T-helper 2 cell treated with Interferon-gamma antibody and Interleukin-4, amounts not matched to agents 100 ng/mL and 5 ng/mL, for 36 hours (primary cell): ENCODE data around the gene GJD2. TPM values are rescaled to one million over a fixed set of nuclear protein-coding genes. Genes with fewer than 3 reads are reported as not detected.

ENCODE experiments used
- intact Hi-C: fragments of 100-400 bp; cut with micrococcal nuclease; formaldehyde crosslinking; loops from one replicate; pipeline ENCODE4 v1.15.1; 2023
- total RNA-seq: library from RNA; stranded (reverse); gene quantifications from 2 replicates; pipeline ENCODE4 v1.2.3, GENCODE V29; 2022

Gene GJD2
- total RNA-seq: not detected in 2 replicates

DNA sequence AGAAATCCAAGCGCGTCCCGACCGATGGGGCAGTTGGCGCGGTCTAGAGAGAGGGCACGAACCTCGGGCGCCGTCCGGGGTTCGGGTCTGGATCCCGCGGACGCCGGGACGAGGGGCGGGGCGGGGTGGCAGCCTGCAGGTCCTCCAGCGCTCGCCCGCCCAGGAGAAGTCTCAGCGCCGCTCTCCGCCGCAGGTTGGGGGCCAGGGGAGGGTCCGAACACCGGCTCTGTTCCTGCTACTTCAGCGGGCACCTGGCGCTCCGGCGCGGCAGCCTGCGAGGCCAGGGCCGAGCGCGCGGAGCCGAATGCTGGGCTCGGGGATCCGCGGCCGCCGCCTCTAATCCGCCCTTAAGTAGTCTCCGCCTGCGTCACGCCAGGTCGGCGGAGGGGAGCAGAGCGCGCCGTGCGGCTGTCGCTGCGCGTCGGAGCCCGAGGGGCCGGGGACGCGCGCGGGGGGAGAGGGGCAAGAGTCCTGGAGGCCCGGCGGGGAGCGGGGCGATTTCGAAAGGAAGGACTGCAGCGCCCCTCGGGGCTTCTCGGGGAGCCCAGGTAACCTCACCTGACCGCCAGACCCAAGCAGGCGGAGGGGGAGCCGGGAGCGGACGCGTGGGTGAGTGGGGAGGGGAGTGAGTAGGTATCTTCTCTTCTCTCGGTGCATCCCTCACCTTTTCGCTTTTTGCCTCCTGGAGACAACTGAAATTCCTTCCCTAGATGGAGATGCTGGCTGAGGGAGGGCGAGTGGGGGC is at the start of gene GJD2:
Gene GJD2 (minus strand): TSS at position 325 of the 745 bp plus-strand sequence. CDS start 510 bp downstream, outside the sequence.
- intact Hi-C loops: no loop called here

DNA sequence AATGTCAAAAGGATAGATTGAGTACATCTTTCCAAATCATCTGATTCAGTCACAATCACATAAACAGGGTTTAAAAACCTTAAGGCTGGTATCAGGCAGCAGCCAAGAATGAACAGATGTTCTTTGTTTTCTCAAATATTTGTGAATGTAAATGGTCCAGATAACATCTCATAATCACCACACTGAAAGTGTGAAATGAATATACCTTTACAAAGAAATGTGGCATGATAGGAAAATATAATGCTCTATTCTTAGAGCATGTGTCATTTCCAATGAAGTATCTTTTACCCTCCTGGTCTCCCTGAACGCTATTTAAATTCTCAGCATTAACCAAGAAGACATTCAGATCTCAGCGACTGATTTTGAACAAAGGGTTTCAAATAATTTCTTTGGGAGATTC is 49.3 kb upstream of the GJD2 start:
- intact Hi-C loops: no loop called here

DNA sequence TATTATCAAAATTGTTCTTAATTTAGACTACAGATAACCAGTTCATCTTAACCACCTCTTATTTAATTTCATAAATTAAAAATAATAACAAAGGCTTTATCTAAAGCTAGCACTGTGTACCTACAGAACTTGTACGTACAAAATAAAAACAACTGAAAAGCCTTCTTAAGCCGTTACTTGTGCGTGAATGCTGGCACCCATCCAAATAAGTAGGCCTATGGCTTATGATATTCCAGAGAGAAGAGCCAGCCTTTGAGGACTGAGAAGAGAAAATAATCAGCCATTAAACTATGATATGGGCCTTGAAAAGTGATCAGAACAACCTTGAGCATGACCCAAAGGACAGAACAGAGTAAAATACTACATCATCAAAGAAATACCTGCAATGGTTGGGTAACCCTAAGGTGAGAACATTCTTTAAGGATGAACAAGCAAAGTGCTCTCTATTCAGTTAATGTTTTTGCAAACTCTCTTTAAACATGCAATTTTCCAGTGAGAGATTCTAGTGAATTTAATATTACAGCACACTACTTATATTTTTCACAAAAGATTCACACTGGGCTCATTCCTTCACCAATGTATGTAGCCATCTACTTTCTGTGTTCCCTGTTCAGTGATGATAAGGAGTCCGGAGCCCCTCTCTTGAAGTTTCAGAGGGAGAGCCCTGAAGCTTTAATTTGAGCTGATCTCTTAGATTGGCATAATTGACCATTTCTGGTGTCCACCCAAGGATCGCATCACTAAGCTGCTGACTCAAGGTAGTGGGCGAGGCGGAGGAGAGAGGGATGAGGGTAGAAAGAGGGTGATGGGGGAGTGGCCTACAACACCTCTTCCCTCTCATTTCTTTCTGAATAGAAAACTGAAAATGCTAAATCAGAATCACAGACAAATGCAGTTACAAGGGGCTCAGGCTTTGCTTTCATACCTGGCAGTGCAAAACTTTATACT is 48.3 kb upstream of the GJD2 start:
- intact Hi-C loops: no loop called here

DNA sequence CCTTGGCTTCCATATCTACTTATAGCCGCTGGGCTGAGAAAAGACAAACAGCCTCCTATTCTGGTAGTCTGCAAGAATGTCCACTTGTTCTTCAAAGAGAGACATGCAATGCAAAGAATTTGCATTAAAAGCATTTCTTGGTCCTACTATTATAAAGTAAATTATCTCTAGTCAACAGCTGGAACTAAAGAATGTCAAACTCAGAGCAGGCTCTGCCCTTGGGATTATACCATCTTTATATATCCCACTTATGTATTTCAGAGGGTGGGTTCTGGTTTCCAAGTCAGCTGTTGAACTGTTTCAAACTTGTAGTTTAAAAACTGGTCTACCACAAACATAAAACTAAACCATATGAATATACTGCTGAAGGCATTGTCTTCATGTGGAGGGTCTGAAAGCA is 47.6 kb upstream of the GJD2 start:
- intact Hi-C loops: no loop called here

DNA sequence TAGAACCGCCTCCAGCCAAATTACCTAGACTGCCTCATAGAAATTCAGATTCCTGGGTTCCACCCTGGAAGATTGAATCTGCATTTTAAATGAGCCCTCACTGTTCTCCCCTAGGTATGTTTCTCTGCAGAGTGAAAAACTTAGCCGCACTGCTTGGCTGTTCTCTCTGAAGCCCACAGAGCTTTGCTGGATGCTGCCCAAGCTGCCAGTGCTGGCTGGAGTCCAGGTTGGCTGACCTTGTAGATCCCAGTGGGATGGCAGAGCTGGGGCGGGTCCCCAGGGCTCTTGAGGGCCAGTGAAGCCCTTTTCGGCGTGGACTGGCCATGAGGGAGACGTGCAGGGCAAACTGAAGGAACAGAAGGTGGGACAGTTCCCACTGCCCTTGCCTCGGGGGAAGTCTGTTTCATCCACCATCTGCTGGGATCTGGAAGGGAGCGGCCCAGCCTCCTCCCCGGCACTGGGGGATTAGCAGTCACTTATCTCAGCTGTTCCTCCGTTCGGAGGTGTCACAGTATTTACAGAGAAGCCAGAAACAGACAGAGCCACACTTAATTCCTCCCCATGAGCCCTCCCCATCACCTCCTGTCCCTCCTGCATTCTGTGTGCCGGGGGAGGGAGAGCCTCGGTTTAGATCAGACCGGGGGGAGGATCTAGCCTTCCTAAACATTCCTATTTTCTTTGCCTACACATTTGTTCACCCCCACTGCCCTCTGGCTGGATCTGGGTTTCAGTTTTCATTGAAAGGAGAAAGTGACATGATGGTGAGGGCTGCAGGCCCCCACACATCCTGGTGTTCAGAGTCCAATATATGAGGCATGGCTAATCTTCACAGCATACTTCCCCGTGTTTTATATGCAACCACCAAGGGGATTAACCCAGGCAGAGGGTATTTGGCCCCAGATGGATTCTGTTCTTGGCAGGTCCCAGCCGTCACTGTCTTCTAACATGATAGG is 44.6 kb upstream of the GJD2 start:
- intact Hi-C loops: no loop called here

DNA sequence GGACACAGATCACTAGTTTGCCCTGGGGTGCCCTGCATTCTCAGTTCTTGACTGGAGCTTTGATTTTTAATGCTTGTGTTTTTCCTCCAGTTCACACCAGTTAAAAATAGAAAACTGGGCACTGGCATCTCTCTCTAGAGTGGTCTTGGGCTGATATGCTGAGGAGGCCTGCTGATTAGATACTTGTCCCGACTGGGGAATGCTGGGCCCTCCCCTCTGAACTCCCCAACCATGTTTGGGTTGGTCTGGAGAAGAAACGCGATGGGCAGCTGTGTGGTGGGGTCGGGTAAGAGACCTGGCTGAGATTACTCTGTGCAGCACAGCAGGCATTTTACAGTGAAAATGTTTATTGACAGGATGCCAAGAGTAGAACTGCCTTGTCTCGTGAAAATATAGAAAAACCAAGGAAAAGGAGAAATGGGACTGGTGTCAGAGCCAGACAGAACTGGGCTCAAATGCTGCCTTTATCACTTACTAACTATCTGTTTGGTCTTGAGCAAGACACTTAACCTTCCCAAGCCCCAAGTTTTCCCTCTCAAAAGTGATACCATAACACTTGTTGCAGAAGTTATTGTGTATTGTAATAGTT is 42.1 kb upstream of the GJD2 start:
- intact Hi-C loops: no loop called here

DNA sequence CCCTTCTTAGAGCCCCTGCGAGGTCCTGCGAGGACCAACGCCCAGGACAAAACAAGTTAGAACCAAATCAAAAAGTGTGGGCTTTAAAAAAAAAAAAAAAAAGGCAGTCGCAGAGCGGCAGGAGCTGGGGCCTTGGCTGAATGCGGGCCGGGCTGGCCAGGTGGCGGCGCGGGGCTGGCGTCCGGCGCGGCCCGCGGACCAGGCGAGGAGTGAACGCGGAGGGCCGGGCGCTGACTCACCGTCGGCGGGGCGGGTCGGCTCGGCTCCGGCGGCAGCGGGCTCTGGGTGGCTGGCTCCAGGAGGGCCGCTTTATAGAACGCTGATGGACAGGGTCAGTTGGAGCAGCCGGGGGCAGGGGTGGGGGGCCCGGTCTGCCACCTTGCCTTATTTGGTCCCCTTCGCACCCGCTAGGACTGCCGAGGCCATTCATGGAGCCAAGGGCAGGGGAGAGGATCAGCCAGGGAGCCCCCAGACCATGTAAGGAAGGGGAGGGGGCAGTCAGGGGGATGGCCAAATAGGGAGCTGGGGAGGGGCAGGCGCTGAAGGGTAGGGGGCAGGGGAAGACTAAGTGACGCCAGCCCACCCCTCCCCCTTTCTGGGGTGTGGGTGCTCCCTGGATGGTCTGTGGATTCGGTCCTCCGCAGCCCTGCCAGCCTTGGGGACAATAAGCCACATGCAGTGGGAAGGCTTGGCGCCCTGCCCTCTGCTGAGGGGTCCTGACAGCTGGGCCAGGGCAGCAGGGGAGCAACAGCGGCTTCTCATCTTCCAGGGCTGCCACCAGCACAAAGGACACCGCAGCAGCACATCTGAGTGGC is 40.7 kb upstream of the GJD2 start, which contains the start of gene ACTC1:
Gene ACTC1 (minus strand): TSS at position 283 of the 815 bp plus-strand sequence. CDS start 741 bp downstream, outside the sequence.
- intact Hi-C loops: no loop called here

DNA sequence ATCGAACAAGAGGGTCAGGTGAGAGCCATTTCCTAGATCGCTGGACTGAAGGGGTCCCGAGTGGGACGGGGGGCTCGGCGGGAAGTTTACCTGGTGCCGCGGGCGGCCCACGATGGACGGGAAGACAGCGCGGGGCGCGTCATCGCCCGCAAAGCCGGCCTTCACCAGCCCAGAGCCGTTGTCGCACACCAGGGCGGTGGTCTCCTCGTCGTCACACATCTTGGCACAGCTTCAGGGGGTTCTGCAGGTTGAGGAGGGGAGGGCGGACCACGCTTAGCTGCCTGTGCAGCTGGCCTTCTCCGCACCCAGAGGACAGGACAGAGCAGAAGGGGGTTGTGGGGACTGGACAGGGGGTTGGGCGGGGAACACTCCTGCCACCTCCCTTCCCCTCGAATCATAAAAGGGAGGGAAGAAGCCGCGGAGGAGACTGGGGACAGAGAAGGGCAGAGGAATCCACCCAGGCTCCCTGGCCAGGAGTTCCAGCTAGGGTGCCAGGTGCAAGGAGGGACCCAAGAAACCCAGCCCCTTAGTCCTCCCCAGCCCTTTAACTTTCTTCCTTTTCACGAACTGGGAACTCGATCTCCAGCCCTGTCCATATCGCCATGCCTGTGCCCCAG is 39.9 kb upstream of the GJD2 start:
- intact Hi-C loops: no loop called here

DNA sequence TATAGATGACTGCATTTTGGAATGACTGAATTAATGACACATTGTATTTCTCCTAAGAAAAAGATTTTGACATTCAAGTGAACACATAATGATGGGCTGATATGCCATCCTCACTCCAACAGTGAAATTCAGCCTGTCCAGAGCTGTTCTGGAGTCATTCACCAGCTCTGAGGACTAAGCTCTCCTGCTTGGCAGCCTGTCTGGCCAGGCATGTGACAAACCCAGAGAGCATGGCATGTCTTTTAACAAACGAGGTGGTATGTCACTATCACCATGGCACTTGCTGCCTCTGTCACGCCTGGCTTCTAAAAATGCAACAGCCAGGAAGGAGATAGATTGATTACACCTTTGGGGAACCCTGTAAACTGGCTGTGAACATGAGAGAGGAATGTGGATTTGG is 39.1 kb upstream of the GJD2 start:
- intact Hi-C loops: no loop called here

DNA sequence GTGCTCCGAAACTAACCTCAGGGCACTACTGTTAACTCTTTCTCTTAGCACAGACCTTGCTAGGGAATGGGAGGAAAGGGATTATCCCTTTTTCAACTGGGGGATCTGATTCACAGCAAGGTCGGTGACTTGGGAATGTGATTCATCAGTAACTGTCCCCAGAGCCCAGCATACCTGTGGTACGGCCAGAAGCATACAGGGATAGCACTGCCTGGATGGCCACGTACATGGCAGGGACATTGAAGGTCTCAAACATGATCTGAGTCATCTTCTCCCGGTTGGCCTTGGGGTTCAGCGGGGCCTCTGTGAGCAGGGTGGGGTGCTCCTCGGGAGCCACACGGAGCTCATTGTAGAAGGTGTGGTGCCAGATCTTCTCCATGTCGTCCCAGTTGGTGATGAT is 38.3 kb upstream of the GJD2 start:
- intact Hi-C loops: no loop called here

DNA sequence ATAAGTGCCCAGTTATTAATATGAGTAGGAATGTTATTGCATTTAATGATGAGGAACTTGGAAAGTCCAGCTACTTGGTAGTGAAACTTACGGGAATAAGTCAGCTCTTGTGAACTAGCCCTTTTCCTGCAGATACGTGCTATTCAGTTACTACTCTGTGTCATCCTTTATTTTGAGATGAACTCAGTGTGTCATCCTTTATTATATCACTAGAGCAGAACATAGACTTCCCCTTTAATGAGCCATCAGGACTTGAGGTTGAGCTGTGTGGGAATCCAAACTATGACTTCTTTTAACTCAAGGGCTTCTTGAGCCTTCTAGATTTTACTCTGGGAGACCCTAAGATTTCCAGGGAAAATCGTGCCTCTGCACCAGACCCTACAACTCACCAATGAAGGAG is 36.9 kb upstream of the GJD2 start:
- intact Hi-C loops: no loop called here

DNA sequence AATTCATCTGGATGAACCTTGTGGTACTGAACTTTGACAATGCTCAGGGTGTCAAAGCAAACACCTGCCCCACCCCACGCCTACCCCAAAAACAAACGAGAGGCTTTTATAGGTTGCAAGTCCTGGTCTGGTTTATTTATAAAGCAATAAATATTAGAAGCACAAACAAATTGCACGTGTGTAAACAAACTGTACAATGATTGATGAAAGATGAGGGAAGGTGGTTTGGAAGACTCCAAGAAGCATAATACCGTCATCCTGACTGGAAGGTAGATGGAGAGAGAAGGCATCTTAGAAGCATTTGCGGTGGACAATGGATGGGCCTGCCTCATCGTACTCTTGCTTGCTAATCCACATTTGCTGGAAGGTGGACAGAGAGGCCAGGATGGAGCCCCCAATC is 35.3 kb upstream of the GJD2 start:
- intact Hi-C loops: no loop called here

DNA sequence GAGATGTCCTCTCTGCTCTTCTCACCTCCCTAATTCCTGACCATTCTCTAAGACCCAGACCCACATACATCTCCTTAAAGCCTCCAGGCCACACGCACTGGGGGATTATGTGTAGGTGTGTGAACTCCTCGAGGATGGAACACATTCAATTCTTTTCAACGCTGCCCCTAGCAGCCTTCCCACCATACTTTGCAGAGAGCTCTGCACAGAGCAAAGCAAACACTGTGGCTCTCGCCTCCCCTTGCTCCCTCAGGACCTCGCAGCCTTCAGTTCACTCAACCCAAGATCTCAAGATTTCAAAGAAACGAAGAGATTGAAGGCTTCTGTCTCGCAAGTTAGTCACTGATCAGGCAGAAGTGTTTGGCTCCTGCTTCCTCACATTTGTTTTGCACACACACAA is 34.5 kb upstream of the GJD2 start:
- intact Hi-C loops: no loop called here

DNA sequence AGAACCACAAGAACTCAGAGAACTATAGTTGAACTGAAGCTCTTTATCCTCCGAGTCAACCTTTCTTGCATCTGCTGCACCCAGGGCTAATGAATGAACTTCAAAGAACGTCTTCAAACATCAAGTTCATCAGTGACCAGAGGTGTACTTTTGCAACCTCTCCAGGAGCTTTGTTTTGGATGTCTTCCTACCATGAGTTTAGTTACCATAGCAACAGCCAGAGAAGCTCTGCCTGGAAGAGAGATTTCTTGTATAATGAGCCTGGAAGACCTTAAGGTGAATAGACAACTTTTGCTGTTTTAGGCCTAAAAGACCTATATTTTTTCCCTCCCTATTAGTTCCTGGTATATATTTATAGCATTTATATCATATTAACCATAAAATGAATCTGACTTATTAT is 31.4 kb upstream of the GJD2 start:
- intact Hi-C loops: no loop called here

DNA sequence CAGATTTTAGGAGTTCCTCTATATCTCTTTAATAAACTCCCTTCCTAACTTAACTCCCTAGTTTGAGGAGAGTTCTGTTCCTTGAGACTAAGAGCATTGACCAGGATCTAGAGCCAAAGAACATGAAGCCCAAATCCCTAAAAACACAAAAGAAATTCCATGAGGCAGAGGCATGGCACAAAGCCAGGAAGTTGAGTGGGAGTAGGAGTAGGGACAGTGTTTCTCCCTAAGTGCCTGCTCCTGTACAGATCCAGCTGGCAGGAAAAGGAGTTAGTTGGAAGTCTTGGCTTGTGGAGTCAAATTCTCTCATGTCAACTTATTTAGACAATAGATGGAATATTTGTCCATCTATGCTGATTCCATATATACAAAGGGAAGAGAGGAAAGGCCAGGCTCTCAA is 29.2 kb upstream of the GJD2 start:
- intact Hi-C loops: no loop called here

DNA sequence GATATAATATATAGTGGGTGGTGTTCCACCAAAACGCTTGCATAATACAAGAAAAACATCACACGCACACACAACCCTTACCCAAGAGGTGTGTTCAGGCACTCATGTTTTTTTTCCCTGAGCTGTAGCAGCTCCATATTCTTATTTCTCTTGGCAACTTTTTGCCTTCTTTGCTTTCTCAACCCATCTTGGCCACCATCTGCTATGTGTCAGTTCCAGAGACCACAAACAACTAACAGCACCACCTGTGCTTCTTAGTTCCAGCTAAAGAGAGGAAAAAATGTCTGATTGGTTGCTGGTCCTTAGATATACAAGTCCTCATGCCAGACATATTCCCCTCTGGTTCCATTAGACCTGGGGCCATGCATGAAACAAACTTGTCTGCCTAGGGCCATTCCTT is 28.6 kb upstream of the GJD2 start:
- intact Hi-C loops: no loop called here

DNA sequence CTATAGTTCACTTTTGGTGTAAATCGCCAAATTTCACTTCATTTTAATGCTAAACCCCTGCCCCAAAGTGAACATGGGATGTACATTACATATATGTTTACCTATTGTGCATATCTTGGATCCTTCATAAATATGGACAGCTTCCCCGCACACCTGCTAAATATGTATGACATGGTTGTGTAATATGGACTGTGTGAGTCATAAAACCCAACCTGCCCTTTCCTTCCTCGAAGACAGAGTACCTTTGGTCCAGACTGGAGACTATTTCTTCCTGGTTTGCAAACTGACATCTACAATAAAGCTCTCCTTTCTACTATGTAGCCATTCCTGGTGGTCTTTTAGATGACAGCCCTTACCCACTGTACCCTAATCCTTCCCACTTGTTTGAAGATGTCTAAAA is 28.1 kb upstream of the GJD2 start:
- intact Hi-C loops: no loop called here

DNA sequence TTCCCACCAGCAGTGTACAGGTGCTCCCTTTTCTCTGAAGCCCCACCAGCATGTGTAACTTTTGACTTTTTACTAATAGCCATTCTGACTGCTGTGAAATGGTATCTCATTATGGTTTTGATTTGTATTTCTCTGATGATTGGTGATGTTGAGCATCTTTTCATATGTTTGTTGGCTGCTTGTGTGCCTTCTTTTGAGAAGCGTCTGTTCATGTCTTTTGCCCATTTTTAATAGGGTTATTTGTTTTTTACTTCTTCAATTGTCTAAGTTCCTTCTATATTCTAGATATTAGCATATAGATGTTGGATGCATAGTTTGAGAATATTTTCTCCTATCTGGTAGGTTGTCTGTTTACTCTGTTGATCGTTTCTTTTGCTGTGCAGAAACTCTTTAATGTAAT is 25.9 kb upstream of the GJD2 start:
- intact Hi-C loops: no loop called here

DNA sequence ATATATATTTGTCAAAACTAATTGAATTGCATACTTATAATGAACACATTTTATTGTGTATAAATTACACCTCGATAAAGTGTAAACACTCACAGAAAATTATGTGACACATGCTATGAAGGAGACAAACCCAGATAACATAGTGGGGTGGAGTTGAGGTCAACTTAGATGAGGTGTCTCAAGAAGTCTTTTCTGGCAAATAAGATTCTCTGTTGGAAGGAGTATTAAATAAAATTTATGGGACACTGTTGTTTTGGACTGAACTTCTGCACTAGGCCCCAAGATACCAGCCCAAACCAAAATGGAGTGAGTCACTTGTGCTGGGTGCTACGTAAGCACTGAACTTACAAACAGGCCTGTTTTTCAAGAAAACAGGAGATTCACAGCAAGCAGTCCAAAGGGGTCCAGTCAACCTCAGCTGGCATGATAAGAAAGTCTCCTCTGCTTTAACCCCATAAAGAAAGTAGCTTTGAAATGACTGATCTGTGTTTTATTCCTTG is 21.9 kb upstream of the GJD2 start:
- intact Hi-C loops: no loop called here
